K562 (cell line): Measurements from ENCODE around the gene MLF1. TPM values are rescaled to one million over a fixed set of nuclear protein-coding genes. Genes with fewer than 3 reads are reported as not detected.

Source experiments
- ATF3 ChIP-seq, 2 experiments: fragments of 450-650 bp in 1 of 2; sonication (generic) in 1 of 2; formaldehyde crosslinking in 1 of 2; IDR thresholded peaks in 1 of 2; conservative IDR thresholded peaks in 1 of 2; 2 replicates each; pipeline versions ENCODE4 v1.6.1 to v1.8.1; 2016 to 2023; ENCODE audit warnings: mild to moderate bottlenecking in 2 of 2, moderate library complexity in 2 of 2, inconsistent platforms in 1 of 2, missing genetic modification reagents in 1 of 2
- CSDE1 ChIP-seq, 2 experiments: fragments of 450-650 bp; IDR thresholded peaks; 2 replicates each; pipeline ENCODE4 v1.6.1; 2016; ENCODE audit warnings: mild to moderate bottlenecking in 1 of 2
- E2F8 ChIP-seq: fragments of 450-650 bp; IDR thresholded peaks from 2 replicates; pipeline ENCODE4 v1.7.1; 2018; ENCODE audit warnings: mild to moderate bottlenecking, low read depth; ENCODE audit not compliant: partially characterized antibody
- ELF1 ChIP-seq: fragments of 200-800 bp; sonication (Bioruptor generic); IDR thresholded peaks from 2 replicates; pipeline ENCODE4 v1.6.1; 2016; ENCODE audit warnings: missing genetic modification characterization, missing compliant biosample characterization
- HNRNPH1 ChIP-seq: fragments of 200-400 bp; formaldehyde crosslinking; optimal IDR thresholded peaks from 2 replicates; pipeline ENCODE3; 2017; ENCODE audit warnings: low read depth, mild to moderate bottlenecking, low read length, moderate library complexity
- JUND ChIP-seq, 2 experiments: IDR thresholded peaks; 2 replicates in 1 of 2; 3 replicates in 1 of 2; pipeline ENCODE4 v1.6.1; 2011; ENCODE audit warnings: borderline replicate concordance in 2 of 2, low read depth in 2 of 2, low read length in 2 of 2, improper control_type of control experiment in 1 of 2, missing biosample characterization in 1 of 2, missing genetic modification characterization in 1 of 2, missing genetic modification reagents in 1 of 2
- MXI1 ChIP-seq: IDR thresholded peaks from 2 replicates; pipeline ENCODE4 v1.6.1; 2011; ENCODE audit warnings: low read depth, mild to moderate bottlenecking, improper control_type of control experiment, low read length
- NCOA2 ChIP-seq, 2 experiments: fragments of 450-650 bp; IDR thresholded peaks; 2 replicates each; pipeline ENCODE4 v1.6.1; 2018; ENCODE audit warnings: mild to moderate bottlenecking in 2 of 2, moderate library complexity in 1 of 2; ENCODE audit not compliant: partially characterized antibody in 2 of 2
- NFYB ChIP-seq: IDR thresholded peaks from 2 replicates; pipeline ENCODE4 v1.6.1; 2011; ENCODE audit warnings: mild to moderate bottlenecking, moderate library complexity; ENCODE audit not compliant: insufficient read length; ENCODE audit errors: extremely low read depth
- NKRF ChIP-seq: fragments of 450-650 bp; IDR thresholded peaks from 2 replicates; pipeline ENCODE4 v1.6.1; 2016; ENCODE audit warnings: borderline replicate concordance
- NR1H2 ChIP-seq: sonication (generic); formaldehyde crosslinking; IDR thresholded peaks from 2 replicates; pipeline ENCODE4 v1.4.0; 2020; ENCODE audit warnings: mild to moderate bottlenecking, missing genetic modification reagents
- PHF8 ChIP-seq: fragments of 200-600 bp; sonication (generic); IDR thresholded peaks from 2 replicates; pipeline ENCODE4 v1.6.1; 2012; ENCODE audit warnings: mixed run types, mild to moderate bottlenecking, inconsistent platforms, low read length, moderate library complexity, borderline replicate concordance
- SLC30A9 ChIP-seq: fragments of 250-450 bp; sonication (Bioruptor Pico); IDR thresholded peaks from 2 replicates; pipeline ENCODE4 v1.8.0; 2022; ENCODE audit warnings: mild to moderate bottlenecking, moderate library complexity
- TAF1 ChIP-seq: IDR thresholded peaks from 2 replicates; pipeline ENCODE4 v1.6.1; 2011; ENCODE audit warnings: mild to moderate bottlenecking, low read length, moderate library complexity; ENCODE audit not compliant: insufficient read depth, control insufficient read depth, severe bottlenecking; ENCODE audit errors: extremely low read depth
- USF1 ChIP-seq: sonication (generic); formaldehyde crosslinking; IDR thresholded peaks from 2 replicates; pipeline ENCODE4 v1.9.0; 2022; ENCODE audit warnings: mild to moderate bottlenecking, missing genetic modification reagents
- XRCC5 ChIP-seq: fragments of 200-400 bp; formaldehyde crosslinking; IDR thresholded peaks from 2 replicates; pipeline ENCODE4 v1.6.1; 2017; ENCODE audit warnings: low read depth, mild to moderate bottlenecking, low read length
- ZEB2 ChIP-seq: fragments of 450-650 bp; IDR thresholded peaks from 2 replicates; pipeline ENCODE4 v1.6.1; 2016
- ZNF384 ChIP-seq: IDR thresholded peaks from 2 replicates; pipeline ENCODE4 v1.6.1; 2012; ENCODE audit warnings: low read depth, low read length, improper control_type of control experiment
- ZNF75A ChIP-seq: fragments of 450-650 bp; formaldehyde crosslinking; IDR thresholded peaks from 2 replicates; pipeline ENCODE4 v1.4.0; 2020; ENCODE audit warnings: mild to moderate bottlenecking
- ZNF76 ChIP-seq: fragments of 250-450 bp; sonication (Bioruptor Pico); IDR thresholded peaks from 2 replicates; pipeline ENCODE4 v1.4.0; 2020; ENCODE audit warnings: mild to moderate bottlenecking, moderate library complexity, borderline replicate concordance
- ZSCAN29 ChIP-seq: fragments of 450-650 bp; IDR thresholded peaks from 2 replicates; pipeline ENCODE4 v1.6.1; 2017
- polyA plus RNA-seq, 8 experiments: library from polyadenylated mRNA; depleted of rRNA in 4 of 8; stranded (reverse) in 5 of 8; unstranded in 3 of 8; fragments of >200 nt; fragmentation: Nextera tagmentation in 2 of 8; fragmentation: Illumina TruSeq in 1 of 8; extraction: Ambion mirVana in 2 of 8; extraction: Trizol in 1 of 8; gene quantifications; 2 replicates each; pipeline versions ENCODE4 v1.2.1 to v1.2.3, GENCODE V29; 2011 to 2014; ENCODE audit warnings: inconsistent platforms in 1 of 8, missing spikeins in 1 of 8
- total RNA-seq, 7 experiments: library from RNA; depleted of rRNA in 6 of 7; stranded (reverse); fragments of >200 nt in 6 of 7; fragmentation: Illumina TruSeq in 2 of 7; extraction: Trizol in 2 of 7; gene quantifications; 2 replicates each; pipeline versions ENCODE4 v1.2.1 to v1.2.3, GENCODE V29; 2011 to 2021; ENCODE audit warnings: low replicate concordance in 1 of 7

Gene MLF1
- total and polyA plus RNA-seq, 9 of the 15 experiments (the other 6 are each of a cell fraction or from before 2014, with no cell fraction given): 20.4 to 71.0 (median 27.1) TPM

GRCh38 chr3:158570999-158571702 lies at the start of gene MLF1 (continued):
- 0 out of 2 replicates have a peak, but pooled peaks have one; percentile 36 for TF ChIP-seq NR1H2
- TF ChIP-seq JUND (IDR thresholded peaks at IDR 0.05; ENCODE audit: borderline replicate concordance, low read depth, low read length): peak; percentile 80
- TF ChIP-seq JUND (tag; IDR thresholded peaks at IDR 0.05; ENCODE audit: borderline replicate concordance, low read depth, low read length): no peak; the same call in 2 of the 3 replicates
- TF ChIP-seq ZEB2: no peak
- TF ChIP-seq NCOA2 (IDR thresholded peaks at IDR 0.05; ENCODE audit: partially characterized antibody in 2 of 2): no peak
- peak; percentile 25 for TF ChIP-seq TAF1
- TF ChIP-seq XRCC5: no peak
- TF ChIP-seq ZSCAN29: peak; percentile 77; the same call in 1 of the 2 replicates
- TF ChIP-seq ZNF75A (CRISPR knock-in tag): no peak
- no peak for TF ChIP-seq HNRNPH1
- TF ChIP-seq SLC30A9 (CRISPR knock-in tag): no peak
- no peak for TF ChIP-seq ZNF384
- TF ChIP-seq ELF1 (tag): no peak
- peak in 1 of 2 experiments; percentile 91; a peak in 2 of 4 replicates for TF ChIP-seq CSDE1 (IDR thresholded peaks at IDR 0.05)
- TF ChIP-seq NKRF: no peak; the same call in 1 of the 2 replicates
- TF ChIP-seq E2F8: peak; percentile 48
- TF ChIP-seq NFYB: peak; percentile 28
- peak; percentile 95 for TF ChIP-seq ATF3 (IDR thresholded peaks at IDR 0.05)
- peak; percentile 80 for TF ChIP-seq ATF3 (CRISPR knock-in tag; conservative IDR thresholded peaks at IDR 0.05)
- TF ChIP-seq MXI1: peak; percentile 93
- TF ChIP-seq ZNF76 (CRISPR knock-in tag): no peak
- peak; percentile 93 for TF ChIP-seq USF1 (CRISPR knock-in tag)
- TF ChIP-seq PHF8: peak; percentile 78; the same call in 1 of the 2 replicates
